WI38 (cell line): ENCODE measurements around the gene GNG7.

Source experiments
- H3K4me3 ChIP-seq: 2 replicates; pipeline ENCODE4 v1.5.1; 2011; ENCODE audit warnings: low read depth, mild to moderate bottlenecking, control low read depth, low read length
- TF ChIP-seq, protein P1 (sequence below): IDR thresholded peaks from 2 replicates; pipeline ENCODE4 v1.5.1; 2012; ENCODE audit warnings: low read depth, mild to moderate bottlenecking, control low read depth, low read length

GNG7 gene

DNA sequence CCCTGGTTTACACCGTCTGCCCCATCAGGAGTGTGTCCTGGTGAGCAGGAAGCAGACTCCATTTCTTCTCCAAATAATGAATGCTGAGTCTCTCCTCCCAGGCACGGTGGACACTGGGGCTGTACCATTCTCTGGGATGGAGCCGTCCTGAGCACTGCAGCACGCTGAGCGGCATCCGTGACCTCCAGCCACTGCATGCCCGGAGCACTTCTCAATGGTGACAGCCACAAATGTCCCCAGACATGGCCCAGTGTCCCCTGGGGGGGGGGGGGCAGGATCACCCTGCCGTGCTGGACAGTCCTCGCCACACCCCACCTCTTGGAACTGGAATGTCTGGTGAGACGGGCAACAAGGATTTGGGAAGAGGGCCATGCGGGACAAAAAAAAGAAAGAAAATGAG, 37.4 kb downstream of the GNG7 start:
- H3K4me3 ChIP-seq, result no peak overlapping the region
- TF ChIP-seq, protein P1, sequence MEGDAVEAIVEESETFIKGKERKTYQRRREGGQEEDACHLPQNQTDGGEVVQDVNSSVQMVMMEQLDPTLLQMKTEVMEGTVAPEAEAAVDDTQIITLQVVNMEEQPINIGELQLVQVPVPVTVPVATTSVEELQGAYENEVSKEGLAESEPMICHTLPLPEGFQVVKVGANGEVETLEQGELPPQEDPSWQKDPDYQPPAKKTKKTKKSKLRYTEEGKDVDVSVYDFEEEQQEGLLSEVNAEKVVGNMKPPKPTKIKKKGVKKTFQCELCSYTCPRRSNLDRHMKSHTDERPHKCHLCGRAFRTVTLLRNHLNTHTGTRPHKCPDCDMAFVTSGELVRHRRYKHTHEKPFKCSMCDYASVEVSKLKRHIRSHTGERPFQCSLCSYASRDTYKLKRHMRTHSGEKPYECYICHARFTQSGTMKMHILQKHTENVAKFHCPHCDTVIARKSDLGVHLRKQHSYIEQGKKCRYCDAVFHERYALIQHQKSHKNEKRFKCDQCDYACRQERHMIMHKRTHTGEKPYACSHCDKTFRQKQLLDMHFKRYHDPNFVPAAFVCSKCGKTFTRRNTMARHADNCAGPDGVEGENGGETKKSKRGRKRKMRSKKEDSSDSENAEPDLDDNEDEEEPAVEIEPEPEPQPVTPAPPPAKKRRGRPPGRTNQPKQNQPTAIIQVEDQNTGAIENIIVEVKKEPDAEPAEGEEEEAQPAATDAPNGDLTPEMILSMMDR, result no peak

DNA sequence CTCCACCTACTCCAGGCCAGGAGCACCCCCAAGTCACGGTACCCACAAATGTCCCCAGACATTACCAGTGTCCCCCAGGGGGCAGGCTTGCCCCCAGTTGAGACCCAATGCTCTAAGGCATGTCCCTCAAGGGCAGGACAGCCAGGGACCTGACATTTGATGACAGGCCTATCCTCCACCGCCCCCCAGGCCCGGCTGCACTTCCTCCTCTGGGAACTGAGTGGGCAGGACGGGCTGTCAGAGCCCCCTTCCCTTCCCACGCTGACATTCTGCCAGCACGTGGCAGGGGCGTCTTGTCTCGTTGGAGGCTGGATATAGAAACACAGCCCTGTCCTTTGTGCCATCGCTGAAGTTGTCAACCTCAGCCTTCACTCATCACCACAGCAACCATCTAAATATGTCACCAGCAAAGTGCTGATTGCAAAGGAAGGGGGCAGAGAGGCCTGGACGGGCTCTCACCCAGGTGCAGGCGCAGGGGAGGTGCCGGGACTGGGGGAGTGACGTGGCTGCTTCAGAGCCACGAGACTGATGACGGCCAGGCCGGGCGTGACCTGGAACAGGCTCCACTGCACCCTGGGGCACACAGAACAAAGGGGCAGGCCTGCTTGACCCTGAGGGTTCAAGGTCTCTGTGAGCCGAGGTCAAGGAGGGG, 38.4 kb downstream of the GNG7 start:
- TF ChIP-seq, protein P1, result no peak
- no peak overlapping the region for H3K4me3 ChIP-seq

DNA sequence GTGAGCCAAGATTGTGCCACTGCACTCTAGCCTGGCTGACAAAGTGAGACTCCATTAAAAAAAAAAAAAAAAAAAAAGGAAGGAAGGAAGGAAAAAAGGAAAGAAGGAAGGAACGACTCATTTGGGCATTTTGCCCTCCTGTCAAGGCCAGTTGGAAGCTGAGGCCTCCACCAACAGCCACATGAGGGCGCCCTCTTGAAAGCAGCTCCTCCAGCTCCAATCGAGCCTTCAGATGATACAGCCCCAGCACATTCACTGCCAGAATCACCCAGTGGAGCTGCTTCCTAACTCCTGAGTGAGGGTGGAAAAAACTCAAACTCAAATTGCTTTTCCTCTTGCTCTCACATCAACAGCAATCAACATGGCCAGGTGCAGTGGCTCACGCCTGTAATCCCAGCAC, 40.9 kb downstream of the GNG7 start:
- TF ChIP-seq, protein P1, result no peak
- no peak overlapping the region for H3K4me3 ChIP-seq

DNA sequence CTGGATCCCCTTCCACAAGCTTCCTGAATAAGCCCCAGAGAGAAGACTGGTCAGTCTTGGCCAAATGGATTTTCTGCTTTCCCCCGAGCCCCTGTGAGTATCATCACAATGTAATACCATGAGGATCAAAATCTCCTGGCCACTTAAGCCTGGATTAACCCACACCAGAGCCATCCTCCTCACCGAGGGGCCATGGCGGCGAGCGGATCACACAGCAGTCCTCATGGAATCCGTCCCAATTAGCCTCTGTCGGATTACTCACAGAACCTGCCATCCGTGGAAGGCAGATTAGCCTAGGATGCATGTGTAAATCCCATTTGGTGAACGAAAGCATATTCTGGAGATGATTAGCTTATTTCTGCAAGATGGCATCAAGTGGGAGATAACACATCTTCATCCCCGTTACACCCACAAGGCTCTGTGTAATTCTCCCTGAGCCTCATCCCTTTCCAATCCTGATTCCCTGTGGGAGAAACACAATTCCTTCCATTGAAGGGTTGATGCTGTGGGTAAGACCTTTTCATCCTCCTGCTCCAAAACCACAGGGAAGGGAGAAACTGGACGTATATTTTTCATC, 42.5 kb downstream of the GNG7 start:
- TF ChIP-seq, protein P1, result no peak
- H3K4me3 ChIP-seq, result no peak overlapping the region

DNA sequence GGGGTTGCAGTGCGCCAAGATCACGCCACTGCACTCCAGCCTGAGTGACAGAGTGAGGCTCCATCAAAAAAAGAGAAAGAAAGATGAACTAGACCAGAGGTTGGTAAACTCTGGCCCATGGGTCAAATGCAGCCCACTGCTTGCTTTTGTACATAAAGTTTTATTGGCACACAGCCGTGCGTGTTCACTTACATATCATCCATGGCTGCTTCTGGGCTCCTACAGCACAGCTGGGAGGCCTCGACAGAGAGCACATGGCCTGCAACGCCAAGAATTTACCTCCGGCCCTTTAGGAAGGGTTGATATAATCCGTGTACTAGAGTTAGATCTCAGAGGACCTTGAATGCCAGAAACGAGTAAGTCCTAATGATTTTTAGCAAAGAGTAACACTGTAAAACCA, 46.0 kb downstream of the GNG7 start:
- TF ChIP-seq, protein P1, result no peak
- no peak overlapping the region for H3K4me3 ChIP-seq

DNA sequence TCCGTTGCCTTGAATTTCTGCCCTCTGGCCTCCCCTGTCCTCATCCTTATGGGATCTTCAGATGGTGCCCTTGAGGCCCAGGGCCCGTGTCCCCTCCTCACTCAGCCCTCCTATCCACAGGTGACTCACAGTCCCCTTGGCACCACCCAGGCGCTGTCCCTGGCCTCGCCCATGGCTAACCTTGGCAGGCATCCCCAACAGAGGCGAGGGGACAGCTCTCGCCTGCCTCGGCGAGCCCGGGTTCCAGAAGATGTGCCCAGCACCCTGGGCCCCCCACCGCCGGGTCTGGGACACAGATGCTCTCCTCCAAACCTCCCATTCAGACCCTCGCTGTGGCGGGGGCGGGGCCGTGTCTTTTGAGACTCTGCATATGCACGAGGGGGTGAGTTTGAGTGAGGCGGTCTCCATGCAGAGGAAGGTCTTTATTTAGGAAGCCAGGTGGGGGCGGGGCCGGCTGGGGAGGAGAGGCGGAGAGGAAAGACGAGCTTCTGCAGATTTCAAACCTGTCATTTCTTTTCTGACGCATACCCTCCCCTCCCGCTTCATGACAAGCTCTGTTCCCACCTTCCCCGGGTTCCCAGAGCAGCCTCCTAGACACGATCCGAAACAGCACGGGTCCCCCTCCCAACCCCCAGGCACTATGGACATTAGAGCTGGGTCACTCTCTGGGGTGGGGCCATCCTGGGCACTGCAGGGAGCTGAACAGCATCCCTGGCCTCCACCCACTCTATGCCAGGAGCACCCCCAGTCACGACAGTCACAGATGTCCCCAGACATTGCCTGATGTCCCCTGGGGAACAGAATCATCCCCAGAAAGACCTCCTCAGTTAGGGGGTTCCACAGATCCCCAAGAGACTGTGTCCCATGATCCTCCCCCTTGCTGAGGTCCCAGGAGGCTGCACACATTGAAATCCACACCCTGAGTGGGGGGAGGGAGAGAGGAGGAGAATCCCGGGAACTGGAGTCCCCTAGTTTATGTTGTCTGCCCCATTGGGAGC, 48.5 kb downstream of the GNG7 start:
- no peak overlapping the region for H3K4me3 ChIP-seq
- TF ChIP-seq, protein P1, result no peak
